Osteoblast (primary cell): ENCODE measurements around the gene TMOD1. TPM values are rescaled to one million over a fixed set of nuclear protein-coding genes. Genes with fewer than 3 reads are reported as not detected.

Source experiments
- DNase-seq: peaks from one replicate; pipeline ENCODE4 v3.0.0; 2011; ENCODE audit warnings: low spot score, mixed read lengths; ENCODE audit not compliant: insufficient read length; ENCODE audit errors: missing footprints
- H2AFZ ChIP-seq: 2 replicates; pipeline ENCODE4 v1.6.0; 2011; ENCODE audit warnings: mild to moderate bottlenecking, low read length
- H3K27ac ChIP-seq: 2 replicates; pipeline ENCODE4 v1.5.1; 2011; ENCODE audit warnings: mild to moderate bottlenecking, low read depth, low read length, moderate library complexity
- H3K27me3 ChIP-seq: 2 replicates; pipeline ENCODE4 v1.6.0; 2012; ENCODE audit warnings: mild to moderate bottlenecking, control low read depth, inconsistent platforms, low read length, moderate library complexity; ENCODE audit not compliant: insufficient read depth
- H3K36me3 ChIP-seq: 2 replicates; pipeline ENCODE4 v1.5.1; 2011; ENCODE audit warnings: mild to moderate bottlenecking, low read length, control low read depth, moderate library complexity; ENCODE audit not compliant: insufficient read depth
- H3K4me1 ChIP-seq: 2 replicates; pipeline ENCODE4 v1.5.1; 2011; ENCODE audit warnings: mild to moderate bottlenecking, low read length, control low read depth, moderate library complexity; ENCODE audit not compliant: insufficient read depth
- H3K4me2 ChIP-seq: 2 replicates; pipeline ENCODE4 v1.6.0; 2011; ENCODE audit warnings: mild to moderate bottlenecking, low read length; ENCODE audit not compliant: insufficient read depth
- H3K4me3 ChIP-seq: fragments of 200-600 bp; sonication (generic); 3 replicates; pipeline ENCODE4 v1.5.1; 2012; ENCODE audit warnings: mild to moderate bottlenecking, low read length, inconsistent platforms; ENCODE audit not compliant: insufficient read depth
- H3K79me2 ChIP-seq: 2 replicates; pipeline ENCODE4 v1.6.0; 2012; ENCODE audit warnings: mild to moderate bottlenecking, low read length, control low read depth, inconsistent platforms; ENCODE audit not compliant: insufficient read depth
- H3K9me3 ChIP-seq: 2 replicates; pipeline ENCODE4 v1.5.1; 2011; ENCODE audit warnings: low read depth, low read length, control low read depth
- H4K20me1 ChIP-seq: 2 replicates; pipeline ENCODE4 v1.6.0; 2012; ENCODE audit warnings: mild to moderate bottlenecking, low read length, control low read depth; ENCODE audit not compliant: insufficient read depth
- total RNA-seq: library from RNA; depleted of rRNA; stranded (reverse); fragments of >200 nt; gene quantifications from 2 replicates; pipeline ENCODE4 v1.2.3, GENCODE V29; 2012
- TF ChIP-seq, protein P1 (sequence below): IDR thresholded peaks from 2 replicates; pipeline ENCODE4 v1.5.1; 2011; ENCODE audit warnings: mild to moderate bottlenecking, low read depth, low read length, moderate library complexity; ENCODE audit errors: extremely low read depth

The TMOD1 gene
- total RNA-seq, 1 donor, result not detected

DNA sequence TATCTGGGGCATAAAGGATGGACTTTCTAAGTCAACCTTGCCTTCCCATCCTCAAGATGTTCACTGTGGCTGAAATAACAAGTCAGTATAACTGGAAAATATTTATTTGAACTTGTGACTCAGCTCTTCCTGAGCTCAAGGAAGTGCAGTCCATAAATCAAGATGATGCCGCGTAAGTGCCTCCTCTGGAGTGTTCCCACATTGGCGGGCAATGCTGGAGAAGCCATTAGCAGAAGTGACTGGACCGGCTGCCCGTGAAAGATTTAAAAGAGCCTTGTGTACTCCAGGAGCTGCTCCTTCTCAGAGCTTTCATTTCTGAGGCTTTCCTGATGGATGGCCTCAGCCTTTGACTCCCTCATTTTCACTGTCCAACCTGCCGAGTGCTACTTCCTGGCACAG lies 17.4 kb downstream of the TMOD1 start:
- Histone ChIP-seq H4K20me1 (no peaks in the 10 kb centered on the region), H3K79me2 (no peaks in the 10 kb centered on the region), H3K4me2 (peak overlapping the region; percentile 75), H3K27me3 (peaks cover 11% of the 10 kb centered on the region), H2AFZ (peak overlapping the region; percentile 74), H3K4me1 (peaks cover 5% of the 10 kb centered on the region), H3K36me3 (no peaks in the 10 kb centered on the region), H3K27ac (no peak overlapping the region), H3K9me3 (no peaks in the 10 kb centered on the region), H3K4me3 (peak overlapping the region; percentile 49)
- TF ChIP-seq, protein P1, sequence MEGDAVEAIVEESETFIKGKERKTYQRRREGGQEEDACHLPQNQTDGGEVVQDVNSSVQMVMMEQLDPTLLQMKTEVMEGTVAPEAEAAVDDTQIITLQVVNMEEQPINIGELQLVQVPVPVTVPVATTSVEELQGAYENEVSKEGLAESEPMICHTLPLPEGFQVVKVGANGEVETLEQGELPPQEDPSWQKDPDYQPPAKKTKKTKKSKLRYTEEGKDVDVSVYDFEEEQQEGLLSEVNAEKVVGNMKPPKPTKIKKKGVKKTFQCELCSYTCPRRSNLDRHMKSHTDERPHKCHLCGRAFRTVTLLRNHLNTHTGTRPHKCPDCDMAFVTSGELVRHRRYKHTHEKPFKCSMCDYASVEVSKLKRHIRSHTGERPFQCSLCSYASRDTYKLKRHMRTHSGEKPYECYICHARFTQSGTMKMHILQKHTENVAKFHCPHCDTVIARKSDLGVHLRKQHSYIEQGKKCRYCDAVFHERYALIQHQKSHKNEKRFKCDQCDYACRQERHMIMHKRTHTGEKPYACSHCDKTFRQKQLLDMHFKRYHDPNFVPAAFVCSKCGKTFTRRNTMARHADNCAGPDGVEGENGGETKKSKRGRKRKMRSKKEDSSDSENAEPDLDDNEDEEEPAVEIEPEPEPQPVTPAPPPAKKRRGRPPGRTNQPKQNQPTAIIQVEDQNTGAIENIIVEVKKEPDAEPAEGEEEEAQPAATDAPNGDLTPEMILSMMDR, result no peak
- DNase-seq, result peak; percentile 92

DNA sequence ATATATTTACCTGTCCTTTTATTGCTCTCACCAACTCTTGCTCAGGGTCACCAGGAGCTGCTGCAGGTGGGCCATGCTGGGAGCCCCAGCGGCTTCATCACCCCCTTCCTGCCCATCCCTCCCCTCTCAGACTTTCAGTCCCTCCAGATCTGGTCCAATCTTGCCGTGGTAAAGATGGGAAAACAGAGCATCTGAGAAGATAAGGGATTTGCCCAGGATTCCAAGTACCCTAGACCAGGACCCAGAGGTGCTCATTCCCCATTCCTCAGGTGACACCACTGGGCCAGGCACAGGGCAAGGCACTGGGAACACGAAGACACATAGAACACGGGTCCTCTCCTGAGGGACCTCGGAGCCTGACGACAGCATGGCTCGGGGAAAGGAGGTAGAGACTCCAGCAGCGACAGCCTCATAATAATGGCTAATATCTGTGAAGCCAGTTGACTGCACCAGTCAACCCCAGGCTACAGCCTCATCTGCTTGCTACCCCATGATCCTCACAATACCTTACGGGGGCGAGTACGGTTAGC lies 18.0 kb downstream of the TMOD1 start:
- Histone ChIP-seq H3K27ac (no peak overlapping the region), H3K4me2 (peak overlapping the region; percentile 75), H3K27me3 (peaks cover 13% of the 10 kb centered on the region), H2AFZ (no peak overlapping the region), H3K4me3 (no peak overlapping the region), H4K20me1 (no peaks in the 10 kb centered on the region), H3K36me3 (no peaks in the 10 kb centered on the region), H3K4me1 (peaks cover 5% of the 10 kb centered on the region), H3K9me3 (no peaks in the 10 kb centered on the region), H3K79me2 (no peaks in the 10 kb centered on the region)
- no peak for DNase-seq
- TF ChIP-seq, protein P1, result no peak

DNA sequence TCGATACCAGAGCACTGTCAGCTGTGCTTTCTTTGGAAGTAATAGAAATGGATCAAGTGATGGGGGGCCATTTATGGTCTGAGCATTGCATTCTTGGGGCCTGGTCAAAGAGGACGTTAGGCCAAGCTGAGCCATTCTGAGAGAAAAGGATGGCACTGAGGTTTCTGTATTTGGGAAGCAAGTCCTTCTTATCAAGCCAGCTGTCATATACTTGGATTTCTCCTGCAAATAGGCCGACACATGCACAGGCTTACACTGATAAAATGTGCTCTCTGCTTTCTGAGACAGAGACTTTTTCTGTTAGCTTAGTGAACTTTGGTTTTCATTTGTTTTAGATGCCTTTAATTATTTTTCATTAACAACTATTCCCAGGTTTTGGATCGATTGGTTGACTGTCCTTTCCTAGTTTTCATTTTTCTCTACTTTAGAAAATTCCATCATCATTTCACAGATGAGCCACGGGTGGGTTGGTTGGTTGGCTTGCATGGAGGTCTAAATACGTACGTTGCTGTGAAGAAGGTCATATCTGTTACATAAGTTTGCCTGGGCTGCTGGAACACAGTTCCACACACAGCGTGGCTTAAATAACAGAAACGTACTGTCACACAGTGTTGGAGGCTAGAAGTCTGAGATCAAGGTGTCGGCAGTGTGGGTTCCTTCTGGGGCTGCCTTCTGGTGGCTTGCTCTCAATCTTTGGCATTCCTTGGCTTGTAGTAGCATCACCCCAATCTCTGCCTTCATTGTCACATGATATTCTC lies 20.3 kb downstream of the TMOD1 start:
- Histone ChIP-seq H3K27ac (no peak overlapping the region), H4K20me1 (no peaks in the 10 kb centered on the region), H3K36me3 (no peaks in the 10 kb centered on the region), H3K9me3 (no peaks in the 10 kb centered on the region), H3K4me1 (peaks cover 5% of the 10 kb centered on the region), H3K79me2 (no peaks in the 10 kb centered on the region), H3K27me3 (peaks cover 6% of the 10 kb centered on the region), H3K4me3 (no peak overlapping the region), H2AFZ (no peak overlapping the region), H3K4me2 (no peak overlapping the region)
- no peak for DNase-seq
- TF ChIP-seq, protein P1, result no peak

DNA sequence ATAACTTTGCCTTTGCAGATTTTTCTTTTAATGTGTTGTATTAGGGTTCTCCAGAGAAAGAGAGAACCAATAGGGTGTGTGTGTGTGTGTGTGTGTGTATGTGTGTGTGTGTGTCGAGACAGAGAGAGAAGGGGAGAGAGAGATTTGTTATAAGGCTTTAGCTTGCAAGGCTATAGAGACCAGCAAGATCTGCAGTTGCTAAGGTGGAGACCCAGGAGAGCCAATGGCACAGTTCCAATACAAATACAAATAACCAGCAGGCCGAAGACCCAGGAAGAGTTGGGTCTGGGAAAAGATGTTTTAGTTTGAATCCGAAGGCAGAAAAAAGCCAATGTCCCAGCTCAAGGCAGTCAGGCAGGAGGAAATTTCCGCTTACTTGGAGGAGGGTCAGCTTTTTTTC lies 23.0 kb downstream of the TMOD1 start:
- Histone ChIP-seq H3K4me3 (no peak overlapping the region), H3K27ac (no peak overlapping the region), H3K4me2 (no peak overlapping the region), H3K27me3 (peaks cover 3% of the 10 kb centered on the region), H3K4me1 (peaks cover 3% of the 10 kb centered on the region), H3K9me3 (no peaks in the 10 kb centered on the region), H4K20me1 (no peaks in the 10 kb centered on the region), H3K79me2 (no peaks in the 10 kb centered on the region), H3K36me3 (no peaks in the 10 kb centered on the region), H2AFZ (no peak overlapping the region)
- DNase-seq, result no peak
- TF ChIP-seq, protein P1, result no peak
